AG04449 (cell line): ENCODE measurements around the gene CACNA2D3.

Experiments used
- CTCF ChIA-PET: fragments of 350-600 bp; formaldehyde crosslinking; extraction: SDS; loops from one replicate; lab custom pipeline; 2021; ENCODE audit warnings: antibody characterized with exemption; lab: Yijun Ruan, JAX
- POLR2A ChIA-PET: fragments of 400-600, 350-600 bp; formaldehyde crosslinking; extraction: SDS; loops from one replicate; lab custom pipeline; 2020; ENCODE audit warnings: antibody characterized with exemption, inconsistent platforms; lab: Yijun Ruan, JAX
- DNase-seq: peaks from one replicate; pipeline ENCODE4 v3.0.0-alpha.2; 2010; ENCODE audit warnings: low read depth, low spot score
- H3K4me3 ChIP-seq: 2 replicates; pipeline ENCODE4 v1.5.1; 2011; ENCODE audit warnings: low read depth, mild to moderate bottlenecking, control low read depth, low read length
- TF ChIP-seq, protein P1 (sequence below): IDR thresholded peaks from one replicate; pipeline ENCODE4 v1.5.1; 2011; ENCODE audit warnings: mild to moderate bottlenecking, moderate library complexity, low read length, control low read depth, inconsistent platforms; ENCODE audit not compliant: insufficient read depth; ENCODE audit errors: missing control alignments

The CACNA2D3 gene

DNA sequence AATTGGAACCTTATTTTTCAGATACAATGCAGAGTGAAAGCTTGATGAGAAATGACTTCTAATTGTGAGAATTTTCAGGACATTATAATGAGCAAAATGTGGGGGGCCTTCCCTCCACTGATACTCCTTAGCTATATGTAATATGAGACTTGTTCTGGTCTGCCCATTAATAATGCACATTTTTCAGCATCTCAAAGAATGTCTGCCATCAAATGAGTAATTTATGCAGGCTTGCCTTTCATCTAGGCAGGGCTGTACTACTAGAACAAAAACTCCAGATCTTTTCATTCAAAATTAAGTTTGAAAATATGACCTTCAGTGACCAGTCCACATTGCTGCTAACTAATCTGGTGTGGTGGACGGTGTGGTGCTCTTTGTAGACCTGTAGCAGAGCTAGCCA lies 678.1 kb downstream of the CACNA2D3 start:
- ChIA-PET POLR2A (no interaction called here), CTCF (no interaction called here)
- no peak for DNase-seq
- H3K4me3 ChIP-seq = no peak overlapping the region
- TF ChIP-seq, protein P1, sequence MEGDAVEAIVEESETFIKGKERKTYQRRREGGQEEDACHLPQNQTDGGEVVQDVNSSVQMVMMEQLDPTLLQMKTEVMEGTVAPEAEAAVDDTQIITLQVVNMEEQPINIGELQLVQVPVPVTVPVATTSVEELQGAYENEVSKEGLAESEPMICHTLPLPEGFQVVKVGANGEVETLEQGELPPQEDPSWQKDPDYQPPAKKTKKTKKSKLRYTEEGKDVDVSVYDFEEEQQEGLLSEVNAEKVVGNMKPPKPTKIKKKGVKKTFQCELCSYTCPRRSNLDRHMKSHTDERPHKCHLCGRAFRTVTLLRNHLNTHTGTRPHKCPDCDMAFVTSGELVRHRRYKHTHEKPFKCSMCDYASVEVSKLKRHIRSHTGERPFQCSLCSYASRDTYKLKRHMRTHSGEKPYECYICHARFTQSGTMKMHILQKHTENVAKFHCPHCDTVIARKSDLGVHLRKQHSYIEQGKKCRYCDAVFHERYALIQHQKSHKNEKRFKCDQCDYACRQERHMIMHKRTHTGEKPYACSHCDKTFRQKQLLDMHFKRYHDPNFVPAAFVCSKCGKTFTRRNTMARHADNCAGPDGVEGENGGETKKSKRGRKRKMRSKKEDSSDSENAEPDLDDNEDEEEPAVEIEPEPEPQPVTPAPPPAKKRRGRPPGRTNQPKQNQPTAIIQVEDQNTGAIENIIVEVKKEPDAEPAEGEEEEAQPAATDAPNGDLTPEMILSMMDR = no peak

DNA sequence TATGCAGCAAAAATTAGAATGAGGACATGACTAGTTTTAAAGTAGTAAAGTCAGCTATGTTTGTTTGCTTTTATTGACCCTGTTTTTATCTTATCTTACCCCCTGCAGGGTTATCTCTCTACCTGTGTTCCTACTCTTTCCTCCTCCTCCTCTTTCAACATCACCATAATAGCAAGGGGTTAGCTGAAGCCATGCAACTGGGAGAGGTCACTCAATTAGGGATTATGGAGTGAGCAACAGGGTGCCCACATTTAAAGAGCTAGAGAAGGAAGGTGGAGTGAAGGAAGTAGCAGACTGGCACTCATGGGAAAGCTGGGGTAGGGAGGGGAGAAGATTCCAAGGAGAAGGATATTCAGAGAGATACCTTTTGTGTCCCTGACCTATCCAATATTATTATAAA lies 679.6 kb downstream of the CACNA2D3 start:
- ChIA-PET POLR2A (no interaction called here), CTCF (interaction anchor here (1.5 kb wide), 1 partner anchor 8 kb away, joined by 5 read pairs; no protein-coding TSS in a partner anchor)
- TF ChIP-seq, protein P1 = no peak

DNA sequence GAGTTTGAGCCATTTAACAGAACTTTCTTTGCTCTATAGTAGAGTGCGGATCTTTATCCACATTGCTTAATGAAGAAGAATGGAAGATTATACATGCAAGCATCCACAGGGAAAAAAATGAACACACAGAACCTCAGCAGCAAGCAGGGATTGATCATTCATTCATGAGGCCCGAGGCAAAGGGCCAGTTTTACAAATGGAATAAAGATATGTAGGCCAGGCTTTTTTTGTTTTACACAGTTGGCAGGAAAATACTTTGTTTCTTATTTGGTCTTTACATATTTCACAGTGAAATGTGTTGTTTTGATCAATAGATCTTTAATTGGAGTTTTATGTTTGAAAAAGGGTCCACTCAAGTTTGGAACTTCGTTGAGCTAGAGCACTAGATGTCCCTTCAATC lies 688.0 kb downstream of the CACNA2D3 start:
- TF ChIP-seq, protein P1 = no peak
- POLR2A ChIA-PET = no interaction called here
- no peak overlapping the region for H3K4me3 ChIP-seq
- CTCF ChIA-PET = no interaction called here
- DNase-seq = no peak

More for the DNA sequence above, 679.6 kb downstream of the CACNA2D3 start:
- no peak overlapping the region for H3K4me3 ChIP-seq
- DNase-seq = no peak

DNA sequence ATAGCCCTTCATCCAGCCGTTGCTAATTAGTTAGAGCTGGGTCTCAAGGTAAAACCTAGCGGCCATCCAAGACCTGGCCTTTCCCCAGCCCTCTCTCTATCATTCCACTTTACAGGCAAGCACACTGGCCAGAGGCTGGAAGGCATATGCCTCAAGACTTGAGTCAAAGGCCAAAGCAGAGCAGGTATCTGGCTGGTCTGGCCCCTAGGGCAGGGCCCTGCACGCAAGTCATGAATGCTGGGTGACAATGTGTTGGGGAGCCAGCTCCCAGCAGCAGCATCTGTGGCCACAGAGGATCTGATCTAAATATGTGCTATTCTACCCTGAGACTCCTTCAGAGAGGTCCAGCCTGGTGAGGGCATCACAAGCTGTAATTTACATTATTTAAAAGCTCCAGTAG lies 691.9 kb downstream of the CACNA2D3 start:
- no peak overlapping the region for H3K4me3 ChIP-seq
- TF ChIP-seq, protein P1 = no peak
- DNase-seq = no peak
- CTCF ChIA-PET = no interaction called here
- POLR2A ChIA-PET = no interaction called here

DNA sequence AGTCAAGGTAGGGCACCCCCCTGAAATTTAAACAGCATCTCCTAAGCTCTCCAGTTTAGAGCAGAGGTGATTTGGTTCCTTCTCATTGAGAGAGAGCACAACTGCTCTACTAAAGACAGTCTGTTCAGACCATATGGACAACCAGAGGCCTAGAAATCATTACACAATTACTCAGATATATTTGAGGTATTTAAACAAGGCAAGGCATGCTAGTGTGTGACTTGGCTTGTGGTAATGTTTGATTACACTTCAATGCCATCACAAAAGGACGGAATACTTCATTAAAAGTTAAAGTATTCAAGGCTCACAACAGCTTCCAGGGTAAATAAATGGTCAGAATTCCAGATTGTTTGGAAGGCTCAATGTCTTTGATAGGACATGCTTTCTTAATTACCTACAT lies 695.3 kb downstream of the CACNA2D3 start:
- ChIA-PET CTCF (no interaction called here), POLR2A (no interaction called here)
- peak; percentile 78 for DNase-seq
- TF ChIP-seq, protein P1 = no peak
- no peak overlapping the region for H3K4me3 ChIP-seq

DNA sequence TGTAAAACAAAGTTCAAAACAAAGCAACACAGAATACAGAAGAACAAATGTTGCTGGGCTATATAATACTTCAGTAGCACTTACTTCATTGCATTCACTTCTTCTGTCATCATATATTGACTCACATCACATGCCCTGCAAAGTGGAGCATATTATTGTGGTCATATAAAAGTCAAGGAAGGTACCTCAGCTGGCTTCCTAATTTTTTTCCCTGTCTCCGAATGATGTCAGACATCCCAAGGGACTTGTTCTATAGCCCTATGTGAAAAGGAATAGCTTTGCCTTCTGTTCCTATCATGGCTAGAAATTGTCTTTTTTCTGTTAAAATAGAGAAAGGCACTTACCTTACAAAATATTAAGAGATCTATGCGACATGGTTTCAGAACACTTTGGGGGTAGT lies 696.1 kb downstream of the CACNA2D3 start:
- no peak overlapping the region for H3K4me3 ChIP-seq
- TF ChIP-seq, protein P1 = no peak
- DNase-seq = no peak
- POLR2A ChIA-PET = no interaction called here
- CTCF ChIA-PET = no interaction called here
